ENCODE data around the gene CAPN12. TPM values are rescaled to one million over a fixed set of nuclear protein-coding genes. Genes with fewer than 3 reads are reported as not detected.
"Not testable (repeated sequence)": the region's sequence is repeated elsewhere in the genome, so short reads cannot be mapped to it uniquely, and the experiment has no call there.

CAPN12 gene
- total RNA-seq, 1 donor from 2014 or later = not detected

- not testable (repeated sequence) for DNase-seq (ENCODE audit: low read depth in 2 of 2)
These were observed 27.3 kb upstream of the CAPN12 start for GRCh38 chr19:38771569-38771968.

- not testable (repeated sequence) for DNase-seq (ENCODE audit: low read depth in 2 of 2)
These were observed 26.6 kb upstream of the CAPN12 start for GRCh38 chr19:38770949-38771275.

GRCh38 chr19:38770228-38770948 lies 26.1 kb upstream of the CAPN12 start:
- DNase-seq (ENCODE audit: low read depth in 2 of 2) = not testable (repeated sequence)

- peak; percentile 62 to 85 for DNase-seq (ENCODE audit: low read depth in 2 of 2)
These were observed 25.4 kb upstream of the CAPN12 start for GRCh38 chr19:38769635-38770211.

- no peak for DNase-seq (ENCODE audit: low read depth in 2 of 2)
These were observed 22.2 kb upstream of the CAPN12 start for GRCh38 chr19:38766276-38767047.

GRCh38 chr19:38765214-38765613 lies 20.9 kb upstream of the CAPN12 start:
- DNase-seq (ENCODE audit: low read depth in 2 of 2) = no peak

GRCh38 chr19:38763795-38764220 lies 19.5 kb upstream of the CAPN12 start:
- no peak for DNase-seq (ENCODE audit: low read depth in 2 of 2)

GRCh38 chr19:38761884-38762389 lies 17.7 kb upstream of the CAPN12 start:
- DNase-seq (ENCODE audit: low read depth in 2 of 2) = not testable (repeated sequence)

GRCh38 chr19:38760805-38761517 lies 16.7 kb upstream of the CAPN12 start:
- DNase-seq (ENCODE audit: low read depth in 2 of 2) = not testable (repeated sequence)

- no peak for DNase-seq (ENCODE audit: low read depth in 2 of 2)
These were observed 15.3 kb upstream of the CAPN12 start for GRCh38 chr19:38759590-38760003.

- not testable (repeated sequence) for DNase-seq (ENCODE audit: low read depth in 2 of 2)
These were observed 9.9 kb upstream of the CAPN12 start for GRCh38 chr19:38754196-38754595.

GRCh38 chr19:38753783-38754182 lies 9.5 kb upstream of the CAPN12 start:
- DNase-seq (ENCODE audit: low read depth in 2 of 2) = not testable (repeated sequence)

- DNase-seq (ENCODE audit: low read depth in 2 of 2) = no peak
These were observed 1.0 kb upstream of the CAPN12 start for GRCh38 chr19:38745316-38745715.

GRCh38 chr19:38744874-38745273 lies 600 bp upstream of the CAPN12 start:
- DNase-seq (ENCODE audit: low read depth in 2 of 2) = no peak

- no peak for DNase-seq (ENCODE audit: low read depth in 2 of 2)
These were observed 628 bp downstream of the CAPN12 start for GRCh38 chr19:38743394-38744297.

- DNase-seq (ENCODE audit: low read depth in 2 of 2) = no peak
These were observed 1.4 kb downstream of the CAPN12 start for GRCh38 chr19:38742906-38743305.

GRCh38 chr19:38742296-38742695 lies 2.0 kb downstream of the CAPN12 start:
- no peak for DNase-seq (ENCODE audit: low read depth in 2 of 2)

- DNase-seq (ENCODE audit: low read depth in 2 of 2) = no peak
These were observed 2.6 kb downstream of the CAPN12 start for GRCh38 chr19:38741670-38742069.

- DNase-seq (ENCODE audit: low read depth in 2 of 2) = no peak
These were observed 3.3 kb downstream of the CAPN12 start for GRCh38 chr19:38740932-38741331.

GRCh38 chr19:38740257-38740592 lies 4.0 kb downstream of the CAPN12 start:
- DNase-seq (ENCODE audit: low read depth in 2 of 2) = peak in 1 of 2 donors; percentile 0
